LHCN-M2 (cell line): ENCODE measurements around the gene NEU1. TPM values are rescaled to one million over a fixed set of nuclear protein-coding genes. Genes with fewer than 3 reads are reported as not detected.
A peak's percentile ranks its signal among the peaks of the same experiment; 100 is the strongest.

Source experiments
- DNase-seq: peaks from one replicate; pipeline ENCODE4 v3.0.0-alpha.2; 2012; ENCODE audit warnings: low read depth
- total RNA-seq: library from RNA; depleted of rRNA; stranded (reverse); fragments of >200 nt; gene quantifications from 2 replicates; pipeline ENCODE4 v1.2.3, GENCODE V29; 2014

Gene NEU1
- total RNA-seq, 1 experiment from 2014 or later, result 57.2 TPM

DNA sequence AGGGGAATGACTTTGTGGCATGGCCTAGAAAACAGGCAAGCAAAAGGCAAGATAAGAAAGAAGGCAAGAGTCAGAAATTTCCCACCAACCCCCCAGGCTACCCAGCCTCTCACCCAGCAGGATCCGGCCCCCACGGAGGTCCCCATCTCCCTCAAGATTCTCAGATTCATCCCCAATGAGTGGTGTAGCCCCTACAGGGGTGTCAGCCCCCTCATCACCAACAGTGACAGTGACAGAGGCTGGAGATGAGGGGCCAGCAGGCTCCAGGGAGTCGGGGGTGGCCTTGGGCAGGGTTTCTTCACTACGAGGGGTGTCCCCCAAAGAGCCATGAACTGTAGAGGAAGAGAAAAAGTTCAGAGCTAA, 33.9 kb upstream of the NEU1 start:
- DNase-seq, result no peak

DNA sequence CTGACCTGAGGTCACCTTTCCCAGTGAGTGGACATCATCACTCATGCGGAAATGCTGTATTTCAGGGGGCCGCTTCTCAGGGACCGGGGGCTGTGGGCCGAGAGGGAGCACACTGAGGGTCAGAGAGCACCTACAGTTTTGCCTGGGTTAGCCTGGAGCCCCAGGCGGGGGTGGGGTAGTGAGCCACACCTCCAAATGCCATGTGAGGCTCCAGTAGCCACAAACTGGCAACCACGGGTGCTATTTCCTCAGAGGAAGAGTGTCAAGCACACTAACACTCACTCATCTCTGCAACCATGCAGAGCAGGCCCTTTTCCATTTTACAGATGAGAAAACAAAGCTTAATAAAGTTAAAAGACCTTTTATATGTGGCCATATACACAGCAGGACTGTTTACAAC, 30.2 kb upstream of the NEU1 start:
- no peak for DNase-seq

DNA sequence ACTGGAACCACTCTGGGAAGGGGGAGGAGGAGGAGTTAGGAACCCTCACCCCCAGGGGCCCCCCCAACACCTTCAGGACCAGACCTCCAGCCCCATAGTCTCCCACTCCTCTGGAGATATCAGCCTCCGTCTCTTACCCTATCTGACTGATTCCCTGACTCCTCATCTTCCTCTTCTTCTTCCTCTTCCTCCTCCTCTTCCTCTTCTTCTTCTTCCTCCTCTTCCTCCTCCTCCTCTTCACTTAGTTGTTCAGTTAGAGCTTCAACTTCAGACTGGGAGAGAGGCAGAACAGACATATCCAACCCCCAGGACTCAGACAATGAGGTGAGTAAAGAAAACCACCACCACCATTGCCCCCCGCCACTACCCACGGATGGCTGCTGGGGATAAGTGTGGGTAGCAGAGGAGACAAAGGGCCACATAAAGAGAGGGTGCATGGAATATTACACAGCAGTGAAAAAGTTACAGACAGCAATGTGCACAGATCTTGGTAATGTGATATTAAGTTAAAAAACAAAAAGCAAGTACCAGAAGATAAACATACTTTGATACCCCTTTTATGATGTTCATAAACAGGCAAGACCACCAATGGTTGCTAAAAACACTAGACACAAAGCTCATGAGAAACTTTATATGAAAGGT, 26.8 kb upstream of the NEU1 start:
- no peak for DNase-seq

DNA sequence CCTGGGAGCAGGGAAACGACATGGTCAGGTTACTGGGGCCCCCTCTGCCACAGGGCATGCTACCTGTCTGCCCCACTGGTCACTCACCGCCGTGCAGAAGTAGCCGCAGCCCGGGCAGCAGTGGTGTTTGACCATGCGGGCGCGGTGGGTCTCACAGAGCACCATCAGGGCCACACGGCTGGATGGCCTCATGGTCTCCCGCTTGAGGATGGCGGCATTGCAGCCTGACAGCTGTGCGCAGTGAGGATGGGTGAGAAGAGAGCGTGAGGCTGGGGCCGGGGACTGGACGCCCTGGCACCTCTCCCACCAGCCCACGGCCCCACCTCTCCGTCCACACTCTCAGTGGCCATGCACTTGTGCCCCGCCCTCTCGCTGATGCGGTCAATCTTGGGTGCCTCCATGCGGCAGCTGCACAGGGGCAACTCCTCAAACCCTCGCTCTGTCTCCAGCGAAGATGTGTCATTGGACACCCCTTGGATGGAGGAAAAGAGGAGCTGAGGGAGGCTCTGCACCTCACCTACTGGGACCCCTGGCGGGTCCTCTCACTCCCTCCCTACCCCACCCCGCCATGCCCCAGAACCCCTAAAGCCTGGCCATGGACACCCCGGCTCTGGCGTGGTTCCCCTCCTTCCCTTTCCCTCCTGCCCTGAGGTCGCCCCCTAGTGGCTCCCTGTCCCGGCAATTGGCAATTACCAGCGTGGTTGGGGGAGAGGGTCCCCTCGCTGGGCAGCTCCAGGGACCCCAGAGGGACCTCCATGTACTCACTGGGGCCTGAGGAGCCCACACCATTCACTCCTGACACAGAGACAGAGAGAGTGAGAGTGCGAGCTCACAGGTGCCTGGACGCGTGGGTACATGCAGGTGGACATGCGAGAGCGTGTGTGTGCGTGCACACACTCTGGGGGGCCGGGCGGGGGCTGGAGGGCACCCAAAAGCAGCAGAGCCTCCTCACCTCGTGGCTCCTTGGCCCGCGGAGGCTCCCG, 25.9 kb upstream of the NEU1 start:
- DNase-seq, result no peak

DNA sequence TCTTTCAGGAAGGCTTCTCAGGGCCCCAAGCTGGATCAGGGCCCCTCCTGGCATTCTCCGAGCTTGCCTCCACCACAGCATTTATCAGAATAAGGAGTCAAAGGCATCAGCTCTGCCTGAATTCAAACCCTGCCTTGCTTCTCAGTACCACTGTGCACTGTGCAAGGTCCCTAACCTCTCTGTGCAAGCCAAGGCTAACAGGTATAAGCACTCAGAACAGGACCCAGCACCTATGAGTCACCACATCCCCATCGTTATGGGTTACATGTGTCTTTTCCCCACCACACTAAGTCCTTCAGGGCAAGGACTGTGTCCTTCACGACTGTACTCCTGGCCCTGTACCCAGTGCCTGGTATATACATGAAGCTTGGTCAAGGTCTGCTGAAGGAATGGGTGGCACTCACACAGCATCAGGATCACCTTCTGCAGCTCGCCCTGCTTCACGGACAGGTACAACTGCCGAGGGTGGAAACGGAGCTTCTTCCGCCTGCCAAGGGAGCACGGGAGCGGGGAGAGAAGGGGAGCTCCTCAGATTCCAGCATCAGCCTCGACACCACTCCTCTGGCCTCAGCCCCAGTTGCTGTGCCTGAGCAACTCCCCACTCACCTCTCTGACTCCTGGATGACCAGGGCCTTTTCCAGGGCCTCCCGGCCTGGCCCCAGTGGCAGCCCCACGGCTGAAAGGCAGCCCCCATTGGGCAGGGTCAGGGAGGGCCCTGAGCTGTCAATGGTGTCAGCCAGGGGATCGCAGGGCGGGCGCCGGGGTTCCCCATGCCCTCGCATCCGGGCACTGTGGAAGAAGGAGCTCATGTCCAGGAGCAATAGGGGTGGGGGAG, 24.8 kb upstream of the NEU1 start:
- no peak for DNase-seq

DNA sequence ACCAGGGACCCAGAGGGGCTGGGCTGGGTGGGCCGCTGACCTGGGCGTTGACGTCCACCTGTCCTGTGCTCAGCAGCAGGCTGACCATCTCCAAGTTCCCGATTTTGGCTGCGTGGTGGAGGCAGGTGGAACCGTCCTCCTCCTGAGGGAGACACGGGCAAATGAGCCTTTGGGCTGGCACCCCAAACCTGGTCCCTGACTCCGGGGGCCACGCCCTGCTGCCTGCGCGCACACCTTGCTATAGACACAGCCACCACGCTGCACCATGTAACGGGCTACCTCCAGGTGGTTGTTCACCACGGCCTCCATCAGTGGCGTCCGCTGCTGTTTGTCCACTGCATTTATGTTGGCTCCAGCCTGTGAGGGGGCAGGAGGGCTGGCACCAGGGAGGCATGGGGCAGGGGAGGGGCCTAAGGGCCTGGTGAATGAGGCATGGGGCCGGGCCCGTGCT, 23.9 kb upstream of the NEU1 start:
- no peak for DNase-seq

DNA sequence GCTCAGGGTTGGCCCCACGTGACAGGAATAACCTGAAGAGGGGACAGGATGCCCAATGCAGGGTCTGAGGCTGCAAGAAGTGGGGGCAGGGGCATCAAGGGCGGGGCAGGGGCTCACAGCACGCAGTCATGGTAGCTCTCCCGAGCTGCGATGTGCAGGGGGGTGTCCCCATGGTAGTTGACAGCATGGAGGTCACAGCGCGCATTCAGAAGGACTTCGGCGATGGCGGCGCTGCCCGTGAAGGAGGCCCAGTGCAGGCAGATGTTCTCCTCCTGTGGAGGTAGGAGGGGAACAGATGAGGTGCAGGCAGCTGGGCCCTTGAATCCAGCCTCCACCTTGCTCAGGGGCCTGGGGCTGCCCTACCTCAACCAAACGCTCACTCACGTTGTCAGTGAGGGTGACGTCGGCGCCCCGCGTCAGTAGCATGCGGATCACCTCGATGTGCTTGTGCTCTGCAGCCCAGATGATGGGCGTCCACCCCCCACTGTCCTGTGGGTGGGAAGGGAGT, 22.0 kb upstream of the NEU1 start:
- DNase-seq, result no peak

DNA sequence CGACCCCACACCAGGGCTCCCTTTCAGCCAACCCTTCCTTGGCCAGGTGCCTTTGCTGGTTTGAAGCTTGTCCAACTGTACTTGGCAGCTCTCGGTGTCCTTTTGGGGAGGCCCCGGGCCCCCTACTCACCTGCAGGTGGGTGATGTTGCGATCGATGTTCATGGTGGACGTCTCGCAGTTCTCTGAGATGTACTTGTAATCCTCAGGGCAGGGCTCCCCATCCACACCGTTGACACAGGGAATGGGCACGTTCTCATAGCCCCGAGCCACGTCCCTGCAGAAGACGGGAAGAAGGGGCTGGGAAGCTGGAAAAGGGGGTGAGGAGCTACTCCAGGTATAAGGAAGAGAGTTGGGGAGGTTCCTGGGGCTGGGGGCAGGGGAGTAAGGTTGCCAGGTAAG, 21.1 kb upstream of the NEU1 start:
- no peak for DNase-seq

DNA sequence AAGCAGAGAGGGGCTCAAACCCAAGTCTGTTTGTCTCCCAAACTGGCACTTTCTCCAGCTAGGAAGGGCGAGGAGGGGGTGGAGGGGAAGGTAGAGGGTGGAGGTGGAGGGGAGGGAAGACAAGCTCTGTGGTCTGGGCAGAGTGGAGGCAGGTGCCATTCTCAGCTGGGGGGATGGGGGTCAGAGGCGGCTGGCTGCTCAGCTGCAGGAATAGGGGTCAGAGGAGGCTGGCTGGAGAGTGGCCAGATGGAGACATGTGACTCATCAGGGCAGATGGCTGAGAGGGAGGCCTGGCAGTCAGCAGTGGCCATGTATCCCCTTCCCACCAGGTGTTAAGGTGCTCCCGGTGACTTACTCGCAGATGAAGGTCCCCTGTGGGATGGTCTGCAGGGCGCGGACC, 19.7 kb upstream of the NEU1 start:
- peak; percentile 69 for DNase-seq

DNA sequence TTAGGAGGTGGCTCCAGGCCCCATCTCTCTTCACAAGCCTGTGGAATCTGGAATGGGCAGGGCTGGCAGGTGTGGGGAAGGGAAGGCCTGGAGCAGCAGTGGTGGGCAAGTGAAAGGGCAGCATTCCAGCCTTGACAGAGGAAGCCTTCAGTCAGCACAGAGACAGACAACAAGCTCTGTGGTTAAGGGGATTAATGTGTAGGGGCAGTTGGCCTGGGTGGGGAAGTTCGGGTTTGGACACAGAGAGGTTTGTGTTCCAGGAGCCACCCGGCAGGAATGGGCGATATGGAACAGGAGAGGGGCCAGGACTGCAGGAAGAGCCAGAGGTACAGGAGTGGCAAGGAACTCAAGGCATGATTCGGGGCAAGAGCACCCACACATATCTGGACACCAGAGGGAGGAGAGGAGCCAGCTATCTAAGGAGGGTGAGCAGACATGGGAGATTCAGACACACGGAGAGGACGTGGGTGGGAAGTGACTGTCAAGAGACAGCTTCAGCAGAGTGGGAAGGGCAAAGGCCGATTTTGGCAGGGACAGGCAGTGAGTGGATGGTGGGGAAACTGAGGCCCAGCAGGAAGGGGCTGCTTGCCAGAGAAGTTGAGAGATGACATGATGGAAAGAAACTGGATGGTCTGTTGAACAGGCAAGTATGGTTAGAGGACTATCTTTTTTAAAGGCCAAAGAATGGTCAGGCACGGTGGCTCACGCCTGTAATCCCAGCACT, 18.7 kb upstream of the NEU1 start:
- DNase-seq, result no peak

DNA sequence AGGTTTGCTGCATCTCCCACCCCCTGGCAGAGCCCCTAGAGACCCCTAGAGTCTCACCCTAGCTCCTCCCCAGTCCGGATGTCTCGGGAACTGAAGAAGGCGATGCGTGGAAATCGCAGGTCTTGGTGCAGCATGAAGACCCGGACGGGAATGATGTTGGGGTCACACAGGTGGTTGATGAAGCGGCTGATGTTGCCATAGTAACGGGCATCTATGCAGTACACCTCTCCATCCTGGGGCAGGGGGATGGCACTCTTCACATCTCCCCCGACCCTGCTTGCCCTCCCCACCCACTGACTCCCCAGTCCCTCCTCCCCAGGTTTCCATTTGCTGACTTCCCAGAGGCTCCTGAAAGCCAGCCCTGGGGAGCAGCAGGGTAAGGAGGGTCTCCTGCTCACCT, 18.0 kb upstream of the NEU1 start:
- no peak for DNase-seq

DNA sequence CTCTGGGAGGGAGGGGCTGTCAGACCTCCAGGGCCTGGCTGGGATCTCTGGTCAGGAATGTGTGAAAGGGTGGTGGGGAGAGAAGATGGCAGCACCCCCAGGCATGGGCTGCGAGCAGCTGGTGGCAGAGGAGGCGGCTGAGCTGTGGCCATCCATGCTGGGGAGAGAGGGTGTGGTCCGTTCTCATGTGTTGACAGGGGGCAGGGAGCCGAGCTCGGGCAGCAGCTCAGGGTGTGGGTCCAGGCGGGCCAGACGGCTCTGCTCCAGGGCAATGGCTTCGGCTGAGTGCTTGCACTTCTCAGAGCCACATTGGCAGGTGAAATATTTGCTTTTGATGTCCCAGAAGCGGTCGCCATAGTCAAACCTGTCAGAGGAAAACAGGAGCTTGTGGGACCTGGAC, 17.3 kb upstream of the NEU1 start:
- no peak for DNase-seq

DNA sequence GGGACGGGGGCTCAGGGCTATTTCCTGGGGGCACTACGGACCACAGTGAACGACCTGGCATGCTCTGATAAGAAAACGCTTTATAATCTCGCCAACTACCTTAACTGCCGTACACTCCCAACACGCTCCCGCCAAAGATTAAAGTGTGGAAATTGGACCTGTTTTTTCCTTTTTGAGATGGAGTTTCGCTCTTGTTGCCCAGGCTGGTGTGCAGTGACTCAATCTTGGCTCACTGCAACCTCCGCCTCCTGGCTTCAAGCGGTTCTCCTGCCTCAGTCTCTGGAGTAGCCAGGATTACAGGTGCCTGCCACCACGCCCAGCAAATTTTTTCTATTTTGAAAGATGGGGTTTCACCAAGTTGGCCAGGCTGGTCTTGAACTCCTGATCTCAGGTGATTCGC, 16.5 kb upstream of the NEU1 start:
- no peak for DNase-seq

DNA sequence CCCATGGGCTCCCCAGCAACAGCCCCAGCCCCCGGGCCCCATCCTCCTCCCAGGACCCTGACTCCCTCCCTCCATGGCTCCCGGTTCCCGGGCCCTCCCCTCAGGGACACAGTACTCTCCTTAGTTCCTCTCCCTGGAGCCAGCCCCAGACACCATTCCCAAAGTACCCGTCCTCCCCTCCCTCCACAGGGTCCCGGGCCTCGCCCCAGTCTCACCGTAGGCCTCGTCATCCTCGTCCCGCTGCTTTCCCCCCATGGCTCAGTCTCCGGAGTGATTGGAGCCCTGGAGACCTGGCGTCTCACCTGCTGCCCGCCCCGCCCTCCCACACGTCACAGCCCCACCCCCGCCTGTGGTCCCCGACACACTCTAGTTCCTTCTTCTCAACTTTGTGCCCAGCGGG, 16.1 kb upstream of the NEU1 start, which contains the start of gene SLC44A4:
Gene SLC44A4, minus strand, starts transcription at position 272 of the 400 bp plus-strand sequence. Its CDS starts 17 bp downstream, at position 255.
- no peak for DNase-seq

DNA sequence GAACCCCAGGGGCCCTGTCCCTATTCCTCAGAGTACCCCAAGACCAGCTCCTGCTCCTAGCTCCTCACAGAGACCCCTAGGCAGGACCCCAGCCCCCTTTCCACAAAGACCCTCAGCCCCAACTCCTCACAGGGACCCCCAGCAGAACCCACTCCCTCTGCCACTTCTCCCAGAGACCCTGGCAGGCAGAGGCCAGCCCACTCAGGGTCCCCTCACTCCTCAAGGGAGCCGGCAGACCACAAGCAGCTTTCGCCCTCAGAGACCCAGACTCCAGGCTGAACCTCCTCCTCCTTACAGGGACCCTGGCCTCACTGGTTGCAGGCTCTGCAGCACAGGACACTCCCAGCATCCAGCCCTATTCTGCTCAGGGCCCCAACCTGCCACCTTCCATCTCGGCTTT, 15.6 kb upstream of the NEU1 start:
- no peak for DNase-seq

DNA sequence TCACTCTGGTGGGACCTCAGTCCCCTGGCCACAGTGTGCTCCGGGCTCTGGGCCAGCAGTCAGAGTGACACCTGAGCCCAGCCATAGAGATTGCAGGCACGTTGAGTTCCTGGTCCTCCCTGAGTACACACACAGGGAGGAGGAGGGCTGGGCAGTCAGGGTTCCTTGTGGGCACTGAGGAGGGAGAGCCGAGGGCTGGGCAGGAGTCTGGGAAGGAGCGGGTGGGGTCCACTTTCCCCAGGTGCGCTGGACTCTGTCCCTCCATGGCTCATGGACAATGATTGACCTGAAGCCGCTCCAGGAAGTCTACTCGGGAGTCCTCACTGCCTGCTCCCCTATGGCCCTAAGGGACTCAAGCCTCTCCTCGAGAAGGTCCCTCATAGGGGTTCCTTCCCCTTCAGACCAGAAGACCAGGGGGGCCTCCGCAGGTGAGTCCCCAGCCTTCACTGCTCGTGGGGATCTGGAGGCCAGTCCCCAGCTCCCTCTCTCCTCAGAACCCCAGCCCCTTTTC, 15.1 kb upstream of the NEU1 start:
- DNase-seq, result no peak

DNA sequence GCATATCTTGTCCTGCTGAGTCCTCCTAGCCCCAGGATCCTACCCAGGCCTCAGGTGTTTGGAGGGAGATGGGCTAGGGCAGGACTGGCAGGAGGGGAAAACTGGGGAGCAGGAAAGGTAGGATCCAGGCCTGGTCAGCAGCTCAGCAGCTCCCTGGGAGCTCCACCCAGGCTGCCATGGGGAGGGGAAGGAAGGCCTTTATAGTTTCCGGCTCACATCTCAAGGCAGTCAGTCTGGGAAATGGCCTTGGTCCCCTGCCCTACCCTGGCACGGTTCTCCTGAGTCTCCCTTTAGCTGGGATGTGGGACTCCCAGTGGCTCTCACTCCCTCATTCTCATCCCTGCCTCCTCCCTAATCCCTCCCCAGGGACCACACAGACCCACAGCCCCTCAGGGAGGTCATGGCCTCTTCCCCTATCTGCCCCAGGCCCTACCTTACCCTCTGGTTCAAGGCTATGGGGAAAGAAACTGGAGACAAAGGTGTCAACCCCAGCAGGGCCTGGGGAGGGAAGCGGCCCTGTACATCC, 14.6 kb upstream of the NEU1 start:
- DNase-seq, result no peak

DNA sequence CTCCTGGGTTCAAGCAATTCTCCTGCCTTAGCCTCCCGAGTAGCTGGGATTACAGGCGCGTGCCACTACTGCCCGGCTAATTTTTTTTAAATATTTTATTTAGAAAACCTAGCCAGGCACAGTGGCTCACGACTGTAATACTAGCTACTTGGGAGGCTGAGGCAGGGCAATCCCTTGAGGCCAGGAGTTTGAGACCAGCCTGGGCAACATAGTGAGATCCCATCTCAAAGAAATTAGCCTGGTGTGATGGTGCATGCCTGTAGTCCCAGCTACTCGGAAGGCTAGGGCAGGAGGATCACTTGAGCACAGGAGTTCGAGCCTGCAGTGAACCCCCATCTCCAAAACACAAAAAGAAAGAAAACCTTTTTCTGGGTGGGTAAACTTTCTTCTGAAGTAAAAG, 13.7 kb upstream of the NEU1 start:
- no peak for DNase-seq

DNA sequence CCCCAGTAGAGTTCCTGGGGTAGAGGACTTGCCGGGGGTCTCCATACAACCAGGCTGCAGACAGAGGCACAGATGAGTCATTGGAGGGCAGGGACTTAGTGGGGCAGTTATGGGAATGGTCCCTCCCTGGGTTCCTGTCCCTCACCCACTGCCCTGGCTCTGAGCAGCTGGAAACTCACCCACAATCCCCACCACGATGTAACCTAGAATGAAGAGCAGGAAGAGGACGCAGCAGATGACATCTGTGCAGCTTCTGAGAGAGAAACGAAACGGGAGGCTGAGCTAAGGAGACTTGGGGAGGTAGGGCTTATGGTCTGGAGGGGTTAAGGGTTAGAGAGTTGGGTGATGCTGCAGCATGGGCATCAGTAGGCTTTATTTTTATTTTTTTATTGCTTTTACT, 13.3 kb upstream of the NEU1 start:
- DNase-seq, result no peak

DNA sequence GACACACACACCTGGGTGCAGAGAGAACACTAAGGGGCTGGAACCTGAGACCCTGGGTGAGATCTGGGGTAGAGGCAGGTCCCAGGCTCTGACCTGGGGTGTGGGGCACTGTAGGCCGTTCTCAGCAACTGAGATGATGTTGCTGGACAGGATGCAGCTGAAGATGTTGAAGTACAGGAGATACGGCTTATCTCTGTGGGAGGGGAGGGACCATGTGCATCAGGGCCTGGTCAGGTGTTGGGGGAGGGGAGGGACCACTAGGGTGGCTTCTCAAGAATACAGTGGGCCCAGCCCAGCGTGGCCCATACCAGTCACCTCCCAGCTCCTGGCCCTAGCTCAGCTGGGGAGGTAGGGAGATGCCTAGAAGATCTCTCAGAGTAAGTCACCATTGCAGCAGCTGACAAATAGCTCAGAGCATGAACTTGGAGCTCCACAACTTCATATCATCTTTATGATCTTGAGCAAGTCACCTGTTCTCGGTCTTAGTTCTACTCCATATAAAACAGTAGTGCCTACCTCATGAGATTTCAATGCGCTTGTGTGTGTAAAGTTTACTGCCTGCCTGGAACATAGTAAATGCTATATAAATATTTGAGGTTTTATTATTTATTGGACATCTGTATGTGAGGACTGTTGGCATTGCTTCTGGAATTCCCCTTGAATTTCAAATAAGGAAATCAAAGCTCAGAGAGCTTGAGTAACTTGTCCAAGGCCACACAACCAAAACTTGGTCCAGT, 12.4 kb upstream of the NEU1 start:
- no peak for DNase-seq
